NCI-H2171 treated with DMSO at 0.1 percent for 48 hours (cell line): ENCODE data around the gene PUS1.

Experiments used
- DNase-seq: peaks from one replicate; lab custom pipeline; 2025; lab: John Stamatoyannopoulos, UW

PUS1 gene

DNA sequence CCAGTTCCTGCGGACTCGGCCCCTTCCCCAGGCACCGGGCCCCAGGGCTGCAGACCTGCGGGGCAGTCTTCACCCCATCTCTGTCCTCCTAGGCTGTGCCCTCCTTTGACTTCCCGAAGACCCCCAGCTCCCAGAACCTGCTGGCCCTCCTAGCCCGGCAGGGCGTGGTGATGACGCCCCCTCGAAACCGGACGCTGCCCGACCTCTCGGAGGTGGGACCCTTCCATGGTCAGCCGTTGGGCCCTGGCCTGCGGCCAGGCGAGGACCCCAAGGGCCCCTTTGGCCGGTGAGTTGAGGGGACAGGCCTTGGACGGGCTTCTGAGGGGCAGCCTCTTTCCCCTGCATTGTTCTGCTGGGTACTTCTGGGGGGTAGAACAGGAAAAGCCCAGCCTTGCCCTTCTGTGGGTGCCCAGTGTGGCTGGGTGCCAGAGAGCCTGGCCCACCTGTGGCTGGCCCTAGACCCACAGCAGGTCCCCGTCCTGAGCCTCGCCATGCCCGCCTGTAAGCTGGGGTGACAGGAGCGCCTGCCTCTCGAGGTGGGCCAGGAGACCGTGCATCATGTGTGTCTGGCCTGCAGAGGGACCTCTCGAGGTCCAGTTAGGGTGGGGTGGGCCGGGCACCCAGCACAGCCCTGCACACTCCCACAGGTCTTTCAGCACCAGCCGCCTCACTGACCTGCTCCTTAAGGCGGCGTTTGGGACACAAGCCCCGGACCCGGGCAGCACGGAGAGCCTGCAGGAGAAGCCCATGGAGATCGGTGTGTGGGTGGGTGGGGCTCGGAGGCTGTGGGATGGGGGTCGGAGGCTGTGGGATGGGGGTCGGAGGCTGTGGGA lies 12.6 kb upstream of the PUS1 start:
- DNase-seq: no peak

DNA sequence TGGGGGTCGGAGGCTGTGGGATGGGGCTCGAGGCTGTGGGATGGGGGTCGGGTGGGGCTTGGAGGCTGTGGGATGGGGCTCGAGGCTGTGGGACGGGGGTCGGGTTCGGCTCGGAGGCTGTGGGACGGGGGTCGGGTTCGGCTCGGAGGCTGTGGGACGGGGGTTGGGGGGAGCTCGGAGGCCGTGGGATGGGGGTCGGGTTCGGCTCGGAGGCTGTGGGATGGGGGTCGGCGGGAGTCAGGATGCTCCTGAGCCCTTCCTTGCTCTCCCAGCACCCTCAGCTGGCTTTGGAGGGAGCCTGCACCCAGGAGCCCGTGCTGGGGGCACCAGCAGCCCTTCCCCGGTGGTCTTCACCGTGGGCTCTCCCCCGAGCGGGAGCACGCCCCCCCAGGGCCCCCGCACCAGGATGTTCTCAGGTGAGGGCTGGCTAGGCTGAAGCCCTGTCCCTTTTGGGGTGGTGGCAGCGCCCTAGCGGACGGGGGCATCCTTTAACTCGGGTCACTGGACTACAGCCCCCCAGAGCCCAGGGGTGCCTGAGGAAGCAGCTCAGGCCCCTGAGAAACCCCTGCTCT lies 11.9 kb upstream of the PUS1 start:
- no peak for DNase-seq

DNA sequence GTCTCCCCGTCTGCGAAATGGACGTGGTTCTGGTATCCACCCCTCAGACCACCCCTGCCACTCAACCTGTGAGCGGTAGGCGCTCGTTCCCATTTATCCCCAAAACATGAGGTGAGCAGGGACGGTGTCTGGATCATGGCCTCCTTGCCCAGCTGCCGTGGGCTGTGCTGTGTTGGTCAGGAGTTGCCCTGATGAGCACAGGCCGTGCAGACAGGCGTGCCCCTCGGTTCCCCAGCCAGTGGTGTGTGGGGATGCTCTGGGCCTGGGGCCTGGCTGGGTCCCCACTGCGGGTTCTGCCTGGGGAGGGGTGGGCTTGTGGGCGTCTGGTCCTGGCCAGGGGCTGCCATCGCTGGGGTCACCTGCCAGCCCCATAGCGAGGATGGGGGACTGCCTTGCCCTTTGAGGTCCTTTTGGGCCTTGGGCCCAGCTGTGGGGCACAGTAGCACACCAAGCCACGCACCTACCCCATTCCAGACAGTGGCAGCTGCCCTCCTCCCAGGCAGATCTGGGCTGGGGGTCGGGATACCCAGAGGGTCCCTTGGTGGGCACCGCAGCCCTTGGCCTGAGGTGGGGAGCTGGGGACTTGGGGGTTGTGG lies 11.3 kb upstream of the PUS1 start:
- DNase-seq: no peak

DNA sequence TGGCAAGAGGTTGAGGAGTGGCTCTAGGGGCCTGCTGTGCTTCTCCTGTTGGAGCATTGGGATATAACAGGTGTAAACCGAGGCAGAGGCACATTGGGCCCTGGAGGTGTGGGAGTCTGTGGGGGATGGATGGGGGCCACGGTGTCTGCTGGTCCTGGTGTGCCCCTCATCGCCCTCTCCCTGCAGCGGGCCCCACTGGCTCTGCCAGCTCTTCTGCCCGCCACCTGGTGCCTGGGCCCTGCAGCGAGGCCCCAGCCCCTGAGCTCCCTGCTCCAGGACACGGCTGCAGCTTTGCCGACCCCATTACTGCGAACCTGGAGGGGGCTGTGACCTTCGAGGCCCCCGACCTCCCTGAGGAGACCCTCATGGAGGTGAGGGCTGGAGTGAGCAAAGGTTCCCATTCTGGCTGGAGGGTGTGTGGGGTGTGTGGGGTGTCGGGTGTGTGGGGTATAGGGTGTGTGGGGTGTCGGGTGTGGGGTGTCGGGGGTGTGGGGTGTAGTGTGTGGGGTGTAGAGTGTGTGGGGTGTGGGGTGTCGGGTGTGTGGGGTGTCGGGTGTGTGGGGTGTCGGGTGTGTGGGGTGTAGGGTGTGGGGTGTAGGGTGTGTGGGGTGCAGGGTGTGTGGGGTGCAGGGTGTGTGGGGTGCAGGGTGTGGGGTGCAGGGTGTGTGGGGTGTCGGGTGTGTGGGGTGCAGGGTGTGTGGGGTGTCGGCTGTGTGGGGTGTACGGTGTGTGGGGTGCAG lies 10.6 kb upstream of the PUS1 start:
- DNase-seq: no peak

DNA sequence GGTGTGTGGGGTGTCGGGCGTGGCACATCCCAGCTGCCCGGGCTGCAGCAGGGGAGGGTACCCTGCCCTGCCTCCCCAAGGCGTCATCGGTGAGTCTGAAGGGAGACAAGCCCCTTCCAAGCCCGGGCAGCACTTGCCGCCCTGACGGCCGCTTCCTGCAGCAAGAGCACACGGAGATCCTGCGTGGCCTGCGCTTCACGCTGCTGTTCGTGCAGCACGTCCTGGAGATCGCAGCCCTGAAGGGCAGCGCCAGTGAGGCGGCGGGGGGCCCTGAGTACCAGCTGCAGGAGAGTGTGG lies 10.1 kb upstream of the PUS1 start:
- DNase-seq: no peak

DNA sequence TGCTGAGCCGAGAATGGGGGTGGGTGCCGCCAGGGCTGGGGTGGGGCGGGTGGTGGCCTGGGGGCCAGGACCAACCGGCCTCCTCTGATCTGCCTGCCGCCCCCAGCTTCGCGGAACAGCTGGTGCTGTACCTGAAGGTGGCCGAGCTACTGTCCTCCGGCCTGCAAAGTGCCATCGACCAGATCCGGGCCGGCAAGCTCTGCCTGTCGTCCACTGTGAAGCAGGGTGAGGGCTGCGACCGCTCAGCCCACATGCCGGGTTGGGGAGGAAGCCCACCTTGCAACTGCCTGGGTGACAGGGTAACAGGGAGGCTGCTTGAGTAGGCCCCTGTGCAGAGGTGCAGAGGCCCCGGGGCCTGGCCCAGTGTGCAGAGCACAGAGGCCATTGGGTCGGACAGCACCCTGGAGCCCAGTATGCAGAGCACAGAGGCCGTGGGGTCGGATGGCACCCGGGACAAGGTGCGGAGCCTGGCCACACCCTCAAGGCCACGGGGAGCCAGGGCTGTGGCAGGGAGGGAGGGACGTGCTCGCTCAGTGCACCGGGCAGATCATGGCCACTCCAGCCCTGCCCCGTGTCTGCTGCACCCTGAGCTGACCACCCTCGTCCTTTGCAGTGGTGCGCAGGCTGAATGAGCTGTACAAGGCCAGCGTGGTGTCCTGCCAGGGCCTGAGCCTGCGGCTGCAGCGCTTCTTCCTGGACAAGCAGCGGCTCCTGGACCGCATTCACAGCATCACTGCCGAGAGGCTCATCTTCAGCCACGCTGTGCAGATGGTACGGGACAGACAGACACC lies 9.5 kb upstream of the PUS1 start:
- DNase-seq: no peak

DNA sequence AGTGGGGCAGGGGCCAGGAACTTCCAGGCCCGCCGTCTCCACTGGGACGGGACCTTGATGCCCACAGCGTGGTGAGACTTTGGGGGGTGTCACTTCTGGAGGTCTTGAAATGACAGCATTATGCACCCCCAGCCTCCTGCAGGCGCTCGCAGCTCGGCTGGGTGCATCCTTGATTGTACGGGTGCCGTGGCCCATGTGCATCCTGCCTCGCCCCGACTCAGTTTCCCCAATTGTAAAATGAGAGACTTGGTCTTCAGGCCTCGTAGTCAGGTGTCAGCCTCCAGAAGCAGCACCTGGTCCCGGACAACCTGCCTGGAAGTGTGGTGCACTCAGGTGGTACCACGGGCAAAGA lies 8.9 kb upstream of the PUS1 start:
- DNase-seq: no peak

DNA sequence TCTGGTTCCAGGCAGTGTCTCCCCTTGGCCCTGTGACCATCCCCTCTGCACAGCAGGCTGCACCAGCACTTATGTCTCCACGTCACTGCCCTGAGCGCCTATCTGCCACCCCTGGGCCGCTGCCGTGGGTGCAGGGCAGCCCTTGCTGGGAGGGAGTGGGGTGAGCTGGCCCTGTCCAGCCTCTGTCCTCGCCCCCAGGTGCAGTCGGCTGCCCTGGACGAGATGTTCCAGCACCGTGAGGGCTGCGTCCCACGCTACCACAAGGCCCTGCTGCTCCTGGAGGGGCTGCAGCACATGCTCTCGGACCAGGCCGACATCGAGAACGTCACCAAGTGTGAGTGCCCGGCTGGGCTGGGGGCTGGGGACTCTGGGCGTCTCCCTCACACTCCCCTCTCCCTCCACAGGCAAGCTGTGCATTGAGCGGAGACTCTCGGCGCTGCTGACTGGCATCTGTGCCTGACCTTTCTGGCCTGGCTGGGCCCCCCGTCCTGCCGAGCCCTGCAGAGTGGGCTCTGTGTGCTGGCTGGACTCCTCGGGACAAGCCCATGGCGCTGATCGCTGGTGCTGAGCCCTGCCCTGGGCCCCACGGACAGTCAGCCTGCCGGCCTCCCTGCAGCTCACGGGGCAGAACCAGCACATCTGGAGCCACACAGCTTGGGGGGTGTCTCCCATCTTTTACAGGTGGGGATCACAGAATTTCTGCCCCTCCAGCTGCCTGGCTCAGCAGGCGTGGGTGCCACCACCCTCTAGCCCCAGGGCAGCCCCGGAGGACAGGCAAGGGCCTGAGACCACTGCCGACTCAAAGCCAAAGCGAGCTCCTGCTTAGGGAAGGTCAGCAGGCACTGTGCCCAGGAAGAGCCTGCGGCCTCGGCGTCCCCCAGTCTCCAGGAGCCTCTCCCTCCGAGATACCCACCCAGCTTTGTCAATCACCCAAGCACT lies 7.9 kb upstream of the PUS1 start:
- DNase-seq: no peak

DNA sequence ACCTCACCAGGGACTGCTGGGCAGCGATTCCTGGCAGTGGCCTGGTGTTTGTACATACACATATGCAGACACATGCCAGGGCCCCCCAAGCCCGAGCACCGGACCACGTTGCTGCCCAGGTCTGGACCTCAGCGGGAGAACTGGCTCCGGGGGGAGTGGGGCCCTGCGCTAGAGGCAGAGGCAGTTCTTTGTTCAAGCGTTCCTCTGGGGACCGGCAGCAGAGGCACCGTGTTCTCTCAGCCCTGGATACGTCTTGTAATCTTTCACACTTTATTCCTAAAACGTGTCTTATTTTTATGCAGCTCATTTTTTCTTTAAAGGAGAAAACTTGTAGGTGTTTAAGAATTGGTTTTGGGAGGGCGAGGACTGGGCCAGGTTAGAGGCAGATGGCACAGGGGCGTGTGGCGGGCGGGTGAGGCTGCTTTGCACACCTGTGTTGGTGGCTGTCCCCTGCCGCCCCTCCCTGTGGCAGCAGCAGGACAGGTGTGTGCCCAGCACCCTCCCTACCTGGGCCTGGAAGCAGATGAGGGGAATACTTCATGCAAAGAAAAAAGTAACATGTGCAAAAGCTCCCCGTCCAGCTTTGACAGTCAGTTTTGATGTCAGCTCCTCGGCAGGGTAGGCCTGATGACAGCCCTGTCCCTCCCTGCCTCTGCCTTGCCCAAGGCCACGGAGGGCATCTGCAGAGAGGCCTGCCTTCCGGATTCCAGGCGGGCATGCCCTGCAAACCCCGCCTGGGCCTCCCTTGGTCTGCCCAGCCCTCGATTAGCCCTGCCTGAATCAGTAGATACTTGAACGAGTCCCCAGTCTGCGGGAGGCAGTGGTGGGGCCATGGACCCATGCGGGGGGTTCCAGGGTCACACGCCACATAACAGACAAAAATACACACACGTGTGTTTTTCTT lies 7.0 kb upstream of the PUS1 start:
- DNase-seq: peak; percentile 6

DNA sequence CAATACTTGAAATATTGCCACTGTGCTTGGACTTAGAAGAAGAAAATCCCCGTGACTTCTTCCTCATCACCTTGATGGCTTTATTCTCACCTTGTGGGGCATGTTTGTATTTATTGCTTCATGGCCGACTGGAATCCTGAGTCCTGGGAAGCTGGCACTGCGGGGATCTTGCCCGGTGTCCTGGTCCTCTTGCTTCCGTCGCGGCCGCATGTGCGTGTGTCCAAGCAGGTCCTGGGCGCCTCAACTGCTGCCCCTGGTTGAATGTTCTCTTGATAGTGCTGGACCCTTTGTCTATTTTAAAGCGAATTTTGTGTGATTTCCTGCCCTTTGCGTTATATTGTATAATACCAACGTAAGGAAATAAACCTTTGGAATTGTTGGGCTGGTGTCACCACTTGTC lies 6.3 kb upstream of the PUS1 start:
- no peak for DNase-seq

DNA sequence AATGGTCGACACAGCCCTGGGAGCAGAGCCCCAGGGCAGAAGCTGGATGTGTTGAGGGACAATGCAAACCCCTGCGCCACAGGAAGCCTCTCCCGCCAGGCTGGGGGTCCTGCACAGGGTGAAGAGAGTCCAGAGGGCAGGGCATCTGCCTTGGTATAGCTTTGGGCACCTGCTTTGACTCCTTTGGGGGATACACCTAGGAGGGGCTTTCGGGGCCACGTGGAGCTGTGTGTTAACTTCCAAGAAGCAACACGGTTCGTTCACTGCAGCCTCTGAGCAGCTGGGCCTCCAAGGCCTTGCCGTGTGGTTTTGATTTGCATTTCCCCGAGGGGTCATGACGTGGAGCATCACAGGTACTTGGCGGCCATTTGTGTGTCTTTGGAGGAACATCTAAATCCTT lies 5.8 kb upstream of the PUS1 start:
- DNase-seq: peak; percentile 28

DNA sequence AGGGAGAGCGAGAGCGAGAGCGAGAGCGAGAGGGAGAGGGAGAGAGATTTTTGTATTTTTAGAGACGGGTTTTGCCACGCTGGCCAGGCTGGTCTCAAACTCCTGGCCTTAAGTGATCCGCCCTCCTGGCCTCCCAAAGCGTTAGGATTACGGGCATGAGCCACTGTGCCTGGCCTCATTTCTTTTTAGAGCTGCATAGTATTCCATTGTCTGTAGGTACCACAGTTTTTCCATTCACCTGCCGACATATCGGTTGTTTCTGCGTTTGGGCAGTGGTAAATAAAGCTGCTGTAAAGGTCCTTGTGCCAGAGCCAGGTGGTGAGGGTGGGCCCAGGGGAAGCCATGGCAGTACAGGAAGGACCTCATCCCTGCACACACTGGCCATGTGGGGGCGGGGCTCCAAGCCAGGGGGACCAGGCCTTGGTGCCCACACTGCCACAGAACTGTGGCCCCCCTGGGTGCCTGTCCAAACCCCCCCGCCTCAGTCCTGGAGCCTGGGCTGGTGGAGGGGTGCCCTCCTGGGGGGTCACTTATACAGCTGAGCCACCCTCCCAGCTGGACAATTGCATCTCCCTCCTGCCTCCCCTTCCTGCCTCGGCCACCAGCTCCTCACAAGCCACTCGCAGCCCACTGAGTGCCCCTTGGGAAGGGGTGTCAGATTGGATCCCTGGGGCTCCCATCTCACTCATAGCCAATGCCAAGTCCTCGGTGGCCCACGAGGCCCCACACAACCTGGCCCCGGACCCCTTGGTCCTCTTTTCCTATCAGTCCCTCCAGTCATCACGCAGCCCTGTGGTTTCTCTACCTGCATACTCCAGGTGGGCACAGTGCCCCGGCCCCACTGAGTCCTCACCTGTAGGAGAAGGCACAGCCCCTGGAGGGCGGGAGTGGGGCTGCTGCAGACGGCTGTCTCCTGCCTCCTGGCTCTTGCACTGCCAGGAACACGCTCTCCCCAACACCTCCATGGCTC lies 1.7 kb upstream of the PUS1 start:
- DNase-seq: no peak

DNA sequence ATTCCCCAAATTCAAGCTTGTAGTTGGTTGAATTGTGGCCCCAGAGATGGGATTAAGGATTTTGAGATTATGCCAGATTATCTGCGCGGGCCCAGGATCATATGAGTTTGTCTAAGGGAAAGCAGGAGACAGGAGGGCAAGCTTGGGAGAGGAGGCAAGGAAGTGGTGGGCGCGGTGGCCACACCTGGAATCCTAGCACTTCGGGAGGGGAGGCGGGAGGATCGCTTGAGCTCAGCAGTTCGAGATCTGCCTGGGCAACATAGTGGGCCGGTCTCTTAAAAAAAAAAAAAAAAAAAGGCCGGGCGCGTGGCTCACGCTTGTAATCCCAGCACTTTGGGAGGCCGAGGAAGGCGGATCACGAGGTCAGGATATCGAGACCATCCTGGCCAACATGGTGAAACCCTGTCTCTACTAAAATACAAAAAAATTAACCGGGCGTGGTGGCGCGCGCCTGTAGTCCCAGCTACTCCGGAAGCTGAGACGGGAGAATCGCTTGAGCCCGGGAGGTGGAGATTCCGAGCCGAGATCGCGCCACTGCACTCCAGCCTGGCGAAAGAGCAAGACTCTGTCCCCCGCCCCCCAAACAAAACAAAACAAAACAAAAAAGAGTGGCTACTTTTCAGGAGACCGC lies 881 bp upstream of the PUS1 start:
- DNase-seq: no peak

DNA sequence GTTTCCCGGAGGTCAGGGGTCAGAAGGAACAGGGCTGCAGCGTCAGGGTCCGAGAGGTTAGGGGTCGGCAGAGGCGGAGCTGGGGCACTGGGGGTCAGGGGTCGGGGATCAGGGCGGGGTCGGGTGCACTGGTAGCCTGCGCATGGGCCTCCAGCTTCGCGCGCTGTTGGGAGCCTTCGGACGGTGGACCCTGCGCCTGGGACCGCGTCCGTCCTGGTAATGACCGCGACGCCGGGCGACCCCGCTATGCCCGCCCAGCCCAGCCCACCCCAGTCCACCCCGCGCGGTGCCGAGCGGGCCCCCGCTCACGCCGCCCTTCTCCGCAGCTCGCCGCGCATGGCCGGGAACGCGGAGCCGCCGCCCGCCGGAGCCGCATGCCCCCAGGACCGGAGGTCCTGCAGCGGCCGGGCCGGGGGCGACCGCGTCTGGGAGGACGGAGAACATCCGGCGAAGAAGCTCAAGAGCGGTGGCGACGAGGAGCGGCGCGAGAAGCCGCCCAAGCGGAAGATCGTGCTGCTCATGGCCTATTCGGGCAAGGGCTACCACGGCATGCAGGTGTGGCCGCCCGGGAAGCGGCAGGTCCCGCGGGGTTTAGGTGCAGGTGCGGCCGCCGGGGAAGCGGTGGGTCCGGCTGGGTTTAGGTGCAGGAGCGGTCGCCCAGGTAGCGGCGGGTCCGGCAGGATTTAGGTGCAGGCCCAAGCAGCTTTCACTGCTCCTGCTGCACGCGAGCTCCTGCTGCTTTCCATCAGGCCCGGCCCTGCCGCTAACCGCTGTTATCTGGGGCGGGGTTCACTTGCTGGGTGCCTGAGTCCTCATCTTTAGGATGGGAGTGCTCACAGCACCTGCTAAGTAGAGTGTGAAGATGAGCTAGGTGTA lies 743 bp downstream of the PUS1 start:
- peak; percentile 14 for DNase-seq

DNA sequence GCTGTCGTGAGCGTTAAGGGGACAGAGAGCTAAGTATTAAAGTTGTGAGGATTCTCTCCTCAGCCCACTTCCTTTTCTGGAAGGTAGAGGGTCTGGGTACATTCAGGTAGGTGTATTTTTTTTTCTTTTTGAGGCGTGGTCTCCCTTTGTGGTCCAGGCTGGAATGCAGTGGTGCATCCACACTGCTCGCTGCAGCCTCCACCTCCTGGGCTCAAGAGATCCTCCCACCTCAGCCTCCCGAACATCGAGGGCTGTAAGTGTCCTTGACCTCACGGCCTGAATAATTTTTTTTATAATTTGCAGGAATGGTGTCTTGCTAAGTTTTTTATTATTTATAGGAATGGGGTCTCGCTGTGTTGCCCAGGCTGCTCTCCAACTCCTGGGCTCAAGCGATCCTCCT lies 1.4 kb downstream of the PUS1 start:
- DNase-seq: no peak

DNA sequence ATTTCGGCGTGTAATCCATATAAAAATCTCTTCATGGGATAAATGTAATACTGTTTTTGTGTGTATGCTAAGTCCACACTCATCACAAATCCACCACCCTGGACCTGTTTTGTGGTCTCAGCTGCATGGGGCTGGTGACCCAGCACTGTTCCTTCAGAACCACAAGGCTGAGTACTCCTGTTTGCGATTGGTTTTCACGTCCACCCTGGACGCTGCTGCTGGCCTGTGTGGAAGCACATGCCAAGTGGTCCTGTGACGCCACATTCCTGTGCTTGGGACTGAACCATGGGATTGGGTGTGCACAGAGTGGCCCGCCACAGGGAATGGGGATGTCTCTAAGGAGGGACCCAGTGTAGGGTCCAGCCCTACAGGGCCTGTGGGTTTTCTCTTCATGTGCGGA lies 4.3 kb downstream of the PUS1 start:
- DNase-seq: no peak

DNA sequence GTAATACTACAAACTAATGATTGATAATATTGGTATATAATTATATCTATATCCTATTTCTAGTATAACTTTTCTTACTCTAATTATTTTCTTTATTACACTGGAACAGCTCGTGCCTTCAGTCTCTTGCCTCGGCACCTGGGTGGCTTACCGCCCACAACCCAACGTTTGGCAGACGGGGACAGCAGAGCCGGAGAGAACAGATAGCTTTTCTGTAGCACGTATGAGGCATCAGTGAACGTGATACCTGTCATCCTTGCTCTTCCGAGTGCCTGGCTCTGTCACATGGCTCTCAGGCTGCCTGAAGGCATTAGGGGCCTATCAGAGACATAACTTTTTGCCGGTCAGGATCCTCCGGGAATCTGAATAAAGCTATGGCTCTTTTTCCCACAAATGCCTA lies 5.5 kb downstream of the PUS1 start:
- DNase-seq: no peak

DNA sequence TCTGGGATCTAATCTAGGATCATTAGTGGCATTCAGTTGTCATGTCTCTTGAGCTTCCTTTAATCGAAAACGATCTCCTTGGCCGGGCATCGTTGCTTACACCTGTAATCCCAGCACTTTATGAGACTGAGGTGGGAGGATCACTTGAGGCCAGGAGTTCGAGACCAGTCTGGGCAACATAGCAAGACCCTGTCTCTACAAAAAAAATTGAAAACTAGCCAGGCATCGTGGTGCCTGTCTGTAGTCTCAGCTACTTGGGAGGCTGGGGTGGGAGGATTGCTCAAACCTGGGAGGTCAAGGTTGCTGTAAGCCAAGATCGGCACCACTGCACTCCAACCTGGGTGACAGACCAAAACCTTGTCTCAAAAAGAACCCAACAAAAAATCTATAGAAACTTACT lies 9.0 kb downstream of the PUS1 start:
- DNase-seq: no peak
